Upper lobe of left lung (tissue), 6 donors: ENCODE data around the gene GYPC. TPM values are rescaled to one million over a fixed set of nuclear protein-coding genes. Genes with fewer than 3 reads are reported as not detected.

Source experiments
- ATAC-seq, 2 donors: fragments of 200-7000 bp; cut with Tn5 transposase; one replicate each; pipeline ENCODE4 v1.9.1; 2022; ENCODE audit warnings: mild to moderate bottlenecking in 2 of 2, moderate library complexity in 2 of 2; ENCODE audit not compliant: low FRiP score in 2 of 2
- DNase-seq, 2 donors: peaks; one replicate each; pipeline ENCODE4 v3.0.0-alpha.2; 2019 to 2020
- H3K27ac ChIP-seq, 4 donors: fragments of 200-600 bp; sonication (generic); one replicate each; pipeline ENCODE4 v1.5.1; 2016 to 2019
- H3K27me3 ChIP-seq, 4 donors: fragments of 200-600 bp; sonication (generic); one replicate each; pipeline ENCODE4 v1.5.1; 2017 to 2019
- H3K36me3 ChIP-seq, 4 donors: fragments of 200-600 bp; sonication (generic); one replicate each; pipeline ENCODE4 v1.5.1; 2016 to 2019
- H3K4me1 ChIP-seq, 4 donors: fragments of 200-600 bp; sonication (generic); one replicate each; pipeline ENCODE4 v1.5.1; 2018 to 2019
- H3K4me3 ChIP-seq, 4 donors: fragments of 200-600 bp; sonication (generic); one replicate each; pipeline ENCODE4 v1.5.1; 2017 to 2019; ENCODE audit warnings: mild to moderate bottlenecking in 2 of 4, moderate library complexity in 1 of 4
- H3K9me3 ChIP-seq, 4 donors: fragments of 200-600 bp; sonication (generic); one replicate each; pipeline ENCODE4 v1.5.1; 2018 to 2019
- EP300 ChIP-seq, 4 donors: sonication (generic); formaldehyde crosslinking; IDR thresholded peaks; one replicate each; pipeline ENCODE4 v1.5.1; 2017; ENCODE audit warnings: antibody characterized with exemption in 4 of 4, control low read depth in 2 of 4
- POLR2A ChIP-seq, 4 donors: fragments of 450-650 bp; IDR thresholded peaks; one replicate each; pipeline ENCODE4 v1.5.1; 2016 to 2017; ENCODE audit warnings: antibody characterized with exemption in 4 of 4, mild to moderate bottlenecking in 2 of 4
- POLR2AphosphoS5 ChIP-seq, 2 donors: sonication (generic); formaldehyde crosslinking; IDR thresholded peaks; one replicate each; pipeline ENCODE4 v1.5.1; 2017; ENCODE audit warnings: antibody characterized with exemption in 2 of 2
- WGBS, 2 donors: methylation state at CpG; one replicate each; pipeline ENCODE4 v1.1.5; 2017 to 2018; 5-methylcytosine and 5-hydroxymethylcytosine counted together
- total RNA-seq, 6 donors: library from RNA; depleted of rRNA in 4 of 6; stranded (reverse); fragments of >200 nt in 4 of 6; gene quantifications; one replicate each; pipeline versions ENCODE4 v1.1.0 to v1.2.1, GENCODE V29; 2016 to 2021
- TF ChIP-seq, protein P1 (sequence below), 6 experiments: fragments of 450-650 bp in 4 of 6; fragments of 200-600 bp in 2 of 6; sonication (generic) in 2 of 6; IDR thresholded peaks; one replicate each; pipeline ENCODE4 v1.5.1; 2016 to 2019; ENCODE audit warnings: antibody characterized with exemption in 6 of 6
- donor health status: DM: no; HTN: no; CAD: no; lungs with moderate emphysema.
- donor health status: DM: no; HTN: yes; CAD: no; lungs with severe emphysema.

Gene GYPC
- total RNA-seq, 6 donors from 2014 or later, result 61.0 to 107 (median 77.5) TPM

DNA sequence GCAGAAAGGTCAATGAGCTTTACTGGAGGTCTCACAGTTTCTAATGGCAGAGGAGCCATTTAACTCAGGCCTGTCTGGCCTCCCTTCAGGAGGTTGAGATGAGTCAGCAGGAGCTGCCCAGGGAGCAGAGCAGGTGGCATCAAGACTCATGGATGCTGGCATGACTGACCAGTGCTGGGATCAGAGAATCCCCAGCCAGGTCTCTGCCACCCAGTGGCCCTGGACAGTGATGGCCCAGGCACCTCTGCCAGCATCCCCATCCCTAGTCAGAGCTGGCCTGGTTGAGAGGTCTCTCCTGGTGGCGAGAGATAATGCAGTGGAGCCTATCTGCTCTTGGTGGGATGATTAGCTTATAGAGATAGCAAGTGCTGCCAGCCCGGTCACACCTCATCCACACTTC is 43.1 kb downstream of the GYPC start:
- TF ChIP-seq POLR2A (IDR thresholded peaks at IDR 0.05) (no peak), EP300 (IDR thresholded peaks at IDR 0.05) (no peak), POLR2AphosphoS5 (IDR thresholded peaks at IDR 0.05) (no peak)
- TF ChIP-seq, protein P1, sequence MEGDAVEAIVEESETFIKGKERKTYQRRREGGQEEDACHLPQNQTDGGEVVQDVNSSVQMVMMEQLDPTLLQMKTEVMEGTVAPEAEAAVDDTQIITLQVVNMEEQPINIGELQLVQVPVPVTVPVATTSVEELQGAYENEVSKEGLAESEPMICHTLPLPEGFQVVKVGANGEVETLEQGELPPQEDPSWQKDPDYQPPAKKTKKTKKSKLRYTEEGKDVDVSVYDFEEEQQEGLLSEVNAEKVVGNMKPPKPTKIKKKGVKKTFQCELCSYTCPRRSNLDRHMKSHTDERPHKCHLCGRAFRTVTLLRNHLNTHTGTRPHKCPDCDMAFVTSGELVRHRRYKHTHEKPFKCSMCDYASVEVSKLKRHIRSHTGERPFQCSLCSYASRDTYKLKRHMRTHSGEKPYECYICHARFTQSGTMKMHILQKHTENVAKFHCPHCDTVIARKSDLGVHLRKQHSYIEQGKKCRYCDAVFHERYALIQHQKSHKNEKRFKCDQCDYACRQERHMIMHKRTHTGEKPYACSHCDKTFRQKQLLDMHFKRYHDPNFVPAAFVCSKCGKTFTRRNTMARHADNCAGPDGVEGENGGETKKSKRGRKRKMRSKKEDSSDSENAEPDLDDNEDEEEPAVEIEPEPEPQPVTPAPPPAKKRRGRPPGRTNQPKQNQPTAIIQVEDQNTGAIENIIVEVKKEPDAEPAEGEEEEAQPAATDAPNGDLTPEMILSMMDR (IDR thresholded peaks at IDR 0.05), result no peak
- Histone ChIP-seq H3K27me3 (no peaks in the 10 kb centered on the region), H3K27ac (peak overlapping the region in 1 of 4 donors; percentile 41), H3K4me1 (peaks cover 7 to 15% (median 11%) of the 10 kb centered on the region in 4 donors), H3K9me3 (no peaks in the 10 kb centered on the region), H3K36me3 (peaks cover 0 to 40% (median 8%) of the 10 kb centered on the region in 4 donors), H3K4me3 (no peak overlapping the region)
- 62 to 83% methylated on average over 1 to 2 of the region's 2 CpGs for WGBS, 2 donors
- no peak for ATAC-seq
- no peak for DNase-seq

DNA sequence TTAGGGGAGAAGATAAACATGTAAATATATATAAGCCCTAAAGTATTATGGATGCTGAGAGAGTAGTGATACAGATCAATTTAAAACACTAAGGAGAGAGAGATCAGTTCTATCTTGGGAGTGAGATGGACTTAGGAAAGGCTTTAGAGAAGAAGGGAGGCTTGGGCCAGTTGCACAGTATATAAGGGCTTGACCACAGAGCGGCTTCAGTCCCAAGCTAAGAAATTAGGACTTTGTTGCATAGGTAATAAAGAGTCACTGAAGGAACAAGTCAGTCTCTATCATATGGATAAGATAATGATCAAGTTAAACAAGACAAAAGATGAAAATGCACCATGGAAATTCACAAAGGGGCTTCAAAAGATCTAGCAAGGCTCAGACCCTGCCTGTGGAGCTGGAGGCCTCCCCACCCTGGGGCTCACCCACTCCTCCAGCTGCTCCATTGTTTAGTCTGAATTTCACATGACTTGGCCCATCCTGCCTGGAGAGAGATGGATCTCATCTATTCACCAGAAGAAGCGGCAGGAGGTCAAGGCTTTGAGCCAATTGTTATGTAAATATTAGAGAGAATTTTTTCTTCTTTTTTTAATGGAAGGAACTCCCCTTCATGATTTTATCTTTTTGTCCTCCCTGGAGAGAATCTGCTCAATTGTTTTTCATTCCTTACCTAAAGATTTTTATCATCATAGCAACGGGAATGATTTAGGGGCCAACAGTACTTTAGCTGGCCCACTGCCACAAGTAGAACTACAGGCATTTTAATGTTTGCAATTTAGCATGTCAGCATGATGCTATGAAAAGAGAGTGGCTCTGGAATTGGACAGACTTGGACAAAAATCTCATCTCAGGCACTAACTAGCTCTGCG is 44.0 kb downstream of the GYPC start:
- WGBS, 2 donors, result 59 to 73% methylated on average over 4 of the region's 4 CpGs
- no peak for DNase-seq

DNA sequence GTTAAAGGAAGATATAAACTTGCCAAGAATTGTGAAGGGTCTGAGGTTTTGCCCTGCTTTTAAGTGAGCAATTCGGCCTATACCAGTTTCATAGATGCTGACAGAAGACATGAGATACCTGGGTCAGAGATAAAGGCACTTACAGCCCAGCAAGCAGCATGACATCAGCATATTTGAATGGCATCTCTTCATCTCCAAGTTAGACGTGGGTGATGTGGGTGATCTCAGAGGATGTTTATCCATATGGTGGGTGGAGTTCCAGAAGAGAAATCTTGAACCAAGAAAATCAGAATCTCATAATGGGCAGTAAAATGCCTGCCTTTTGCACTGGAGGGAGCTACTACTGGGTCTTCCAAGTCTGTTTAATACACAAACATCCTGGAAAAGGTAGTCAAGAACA is 44.7 kb downstream of the GYPC start:
- ATAC-seq (no peak), DNase-seq (no peak)
- Histone ChIP-seq H3K4me3 (no peak overlapping the region), H3K27ac (peak overlapping the region; percentile 14 to 68 (median 26)), H3K4me1 (peaks cover 8 to 20% (median 14%) of the 10 kb centered on the region in 4 donors), H3K36me3 (peaks cover 0 to 29% (median 7%) of the 10 kb centered on the region in 4 donors), H3K9me3 (no peaks in the 10 kb centered on the region), H3K27me3 (no peaks in the 10 kb centered on the region)
- TF ChIP-seq POLR2AphosphoS5 (IDR thresholded peaks at IDR 0.05) (no peak), POLR2A (IDR thresholded peaks at IDR 0.05) (no peak), EP300 (IDR thresholded peaks at IDR 0.05) (no peak)
- TF ChIP-seq, protein P1 (IDR thresholded peaks at IDR 0.05), result no peak
- WGBS, 2 donors, result 45 to 53% methylated on average over 2 of the region's 2 CpGs

More for the DNA sequence above, 44.0 kb downstream of the GYPC start:
- Histone ChIP-seq H3K27me3 (no peaks in the 10 kb centered on the region), H3K4me1 (peaks cover 8 to 16% (median 14%) of the 10 kb centered on the region in 4 donors), H3K36me3 (peaks cover 0 to 36% (median 7%) of the 10 kb centered on the region in 4 donors), H3K9me3 (no peaks in the 10 kb centered on the region), H3K4me3 (no peak overlapping the region), H3K27ac (peak overlapping the region in 3 of 4 donors; percentile 14 to 68 (median 41))
- TF ChIP-seq EP300 (IDR thresholded peaks at IDR 0.05) (no peak), POLR2A (IDR thresholded peaks at IDR 0.05) (no peak), POLR2AphosphoS5 (IDR thresholded peaks at IDR 0.05) (no peak)
- TF ChIP-seq, protein P1 (IDR thresholded peaks at IDR 0.05), result no peak
- no peak for ATAC-seq

DNA sequence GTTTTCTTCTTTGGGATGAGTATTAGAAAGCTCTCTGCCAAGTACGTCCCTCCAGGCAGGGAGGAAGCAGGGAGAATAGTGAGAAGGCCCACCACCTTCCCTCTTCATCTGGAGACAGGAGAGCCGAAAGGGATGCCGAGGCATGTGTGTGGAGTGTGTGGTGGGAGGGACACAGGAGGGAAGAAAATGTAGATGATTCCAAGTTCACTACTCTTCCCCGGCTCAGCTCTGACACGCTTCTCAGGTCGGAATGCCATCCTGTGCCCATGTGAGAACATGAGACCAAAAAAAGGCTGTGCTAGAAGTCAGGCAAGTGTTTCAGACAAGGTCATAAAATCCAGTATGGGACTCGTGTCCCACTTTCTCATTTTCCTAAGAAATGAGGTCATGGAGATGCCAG is 47.4 kb downstream of the GYPC start:
- Histone ChIP-seq H3K9me3 (no peaks in the 10 kb centered on the region), H3K4me1 (peaks cover 8 to 20% (median 14%) of the 10 kb centered on the region in 4 donors), H3K27ac (no peak overlapping the region), H3K4me3 (no peak overlapping the region), H3K36me3 (peaks cover 0 to 3% (median 0%) of the 10 kb centered on the region in 4 donors), H3K27me3 (no peaks in the 10 kb centered on the region)
- no peak for TF ChIP-seq POLR2AphosphoS5 (IDR thresholded peaks at IDR 0.05)
- TF ChIP-seq EP300 (IDR thresholded peaks at IDR 0.05), result no peak
- TF ChIP-seq, protein P1 (IDR thresholded peaks at IDR 0.05), result no peak
- no peak for TF ChIP-seq POLR2A (IDR thresholded peaks at IDR 0.05)
- WGBS, 2 donors, result 88 to 94% methylated on average over 7 of the region's 7 CpGs
- ATAC-seq, result no peak
- DNase-seq, result no peak
